ENCODE results near the gene SNAPIN.
"Not testable (repeated sequence)": the region's sequence is repeated elsewhere in the genome, so short reads cannot be mapped to it uniquely, and the experiment has no call there.

The SNAPIN gene

GRCh38 chr1:153647346-153647714 is 11.2 kb upstream of the SNAPIN start:
- DNase-seq (ENCODE audit: low read depth): peak; percentile 10

GRCh38 chr1:153648000-153648643 is 10.4 kb upstream of the SNAPIN start:
- DNase-seq (ENCODE audit: low read depth): no peak

- DNase-seq (ENCODE audit: low read depth): no peak
Measured at GRCh38 chr1:153649137-153649862, 9.2 kb upstream of the SNAPIN start.

GRCh38 chr1:153649863-153650235 is 8.7 kb upstream of the SNAPIN start:
- DNase-seq (ENCODE audit: low read depth): no peak

GRCh38 chr1:153651771-153652170 is 6.7 kb upstream of the SNAPIN start:
- DNase-seq (ENCODE audit: low read depth): no peak

- peak; percentile 74 for DNase-seq (ENCODE audit: low read depth)
Measured at GRCh38 chr1:153652805-153653500, 5.5 kb upstream of the SNAPIN start.

GRCh38 chr1:153655333-153655732 is 3.2 kb upstream of the SNAPIN start:
- DNase-seq (ENCODE audit: low read depth): no peak

GRCh38 chr1:153659175-153659534 is 652 bp downstream of the SNAPIN start:
- DNase-seq (ENCODE audit: low read depth): no peak

GRCh38 chr1:153659656-153660055 is 1.2 kb downstream of the SNAPIN start:
- no peak for DNase-seq (ENCODE audit: low read depth)

- DNase-seq (ENCODE audit: low read depth): peak; percentile 28
Measured at GRCh38 chr1:153661111-153661708, 2.7 kb downstream of the SNAPIN start.

GRCh38 chr1:153662269-153662668 is 3.8 kb downstream of the SNAPIN start:
- no peak for DNase-seq (ENCODE audit: low read depth)

- peak; percentile 46 for DNase-seq (ENCODE audit: low read depth)
Measured at GRCh38 chr1:153663211-153663610, 4.7 kb downstream of the SNAPIN start.

GRCh38 chr1:153667439-153667838 is 8.9 kb downstream of the SNAPIN start:
- DNase-seq (ENCODE audit: low read depth): no peak

GRCh38 chr1:153668672-153669071 is 10.2 kb downstream of the SNAPIN start:
- DNase-seq (ENCODE audit: low read depth): not testable (repeated sequence)

GRCh38 chr1:153669606-153670005 is 11.1 kb downstream of the SNAPIN start:
- DNase-seq (ENCODE audit: low read depth): no peak

GRCh38 chr1:153670257-153670858 is 11.9 kb downstream of the SNAPIN start:
- no peak for DNase-seq (ENCODE audit: low read depth)

GRCh38 chr1:153670859-153671627 is 12.5 kb downstream of the SNAPIN start, which contains the start of gene ILF2:
ILF2 (minus strand) TSS chr1:153670993; CDS start chr1:153670922, 71 bp downstream.
- peak; percentile 100 for DNase-seq (ENCODE audit: low read depth)

GRCh38 chr1:153671628-153672353 is 13.3 kb downstream of the SNAPIN start:
- DNase-seq (ENCODE audit: low read depth): not testable (repeated sequence)

- no peak for DNase-seq (ENCODE audit: low read depth)
Measured at GRCh38 chr1:153673511-153673910, 15.0 kb downstream of the SNAPIN start.

- DNase-seq (ENCODE audit: low read depth): peak; percentile 50
Measured at GRCh38 chr1:153677718-153678518, 19.4 kb downstream of the SNAPIN start.
